Astrocyte of the spinal cord (primary cell): ENCODE results near the gene ATP8B4.

ENCODE experiments used
- DNase-seq: peaks from one replicate; pipeline ENCODE4 v3.0.0; 2011; ENCODE audit warnings: low read depth, low spot score
- H3K4me3 ChIP-seq: 2 replicates; pipeline ENCODE4 v1.5.1; 2011; ENCODE audit warnings: low read depth, mild to moderate bottlenecking, low read length, moderate library complexity
- CTCF ChIP-seq: IDR thresholded peaks from 2 replicates; pipeline ENCODE4 v1.5.1; 2012; ENCODE audit warnings: low read depth, mild to moderate bottlenecking, low read length, inconsistent platforms
- in situ Hi-C: cut with HindIII; loops from 2 replicates; pipeline ENCODE4 v1.10.0; 2017; ENCODE audit warnings: low sequenced_read_pairs

Gene ATP8B4

GRCh38 chr15:50146632-50147031 is 27.6 kb upstream of the ATP8B4 start:
- in situ Hi-C loops, result no loop called here
- TF ChIP-seq CTCF, result no peak
- no peak overlapping the region for H3K4me3 ChIP-seq
- no peak for DNase-seq

- in situ Hi-C loops, result no loop called here
- H3K4me3 ChIP-seq, result no peak overlapping the region
- TF ChIP-seq CTCF, result peak; percentile 21
- peak; percentile 86 for DNase-seq
These were observed 26.4 kb upstream of the ATP8B4 start for GRCh38 chr15:50145451-50145872.

- no peak for TF ChIP-seq CTCF
- no peak overlapping the region for H3K4me3 ChIP-seq
- no peak for DNase-seq
- in situ Hi-C loops, result no loop called here
These were observed 25.5 kb upstream of the ATP8B4 start for GRCh38 chr15:50144341-50145120.

GRCh38 chr15:50143255-50143860 is 24.3 kb upstream of the ATP8B4 start:
- TF ChIP-seq CTCF, result no peak
- no peak for DNase-seq
- in situ Hi-C loops, result no loop called here
- H3K4me3 ChIP-seq, result no peak overlapping the region

GRCh38 chr15:50141856-50142255 is 22.8 kb upstream of the ATP8B4 start:
- no peak overlapping the region for H3K4me3 ChIP-seq
- in situ Hi-C loops, result no loop called here
- DNase-seq, result no peak
- no peak for TF ChIP-seq CTCF

GRCh38 chr15:50140983-50141382 is 21.9 kb upstream of the ATP8B4 start:
- in situ Hi-C loops, result no loop called here
- no peak for DNase-seq
- no peak overlapping the region for H3K4me3 ChIP-seq
- no peak for TF ChIP-seq CTCF
